Activated CD4-positive, alpha-beta T cell treated with anti-CD3 and anti-CD28 coated beads, Interleukin-2, amount 10 ng/mL, durations not matched to agents 7 days and 5 days (primary cell): ENCODE results near the gene SMIM21. TPM values are rescaled to one million over a fixed set of nuclear protein-coding genes. Genes with fewer than 3 reads are reported as not detected.

Experiments
- CTCF ChIA-PET: fragments of 350-600 bp; sonication (Branson Sonifier 250); formaldehyde crosslinking; loops from one replicate; lab custom pipeline; 2021; ENCODE audit warnings: antibody characterized with exemption; lab: Charles Lee
- POLR2A ChIA-PET: fragments of 350-600 bp; sonication (Branson Sonifier 250); formaldehyde crosslinking; loops from one replicate; lab custom pipeline; 2021; ENCODE audit warnings: antibody characterized with exemption; lab: Charles Lee
- DNase-seq: peaks from one replicate; pipeline ENCODE4 v3.0.0-alpha.2; 2020
- H3K27ac Mint-ChIP-seq: one replicate; pipeline ENCODE4 v1.8.0; 2021; ENCODE audit warnings: mild to moderate bottlenecking, moderate library complexity, mixed read lengths
- H3K27me3 Mint-ChIP-seq: one replicate; pipeline ENCODE4 v1.8.0; 2021; ENCODE audit warnings: mixed read lengths
- H3K36me3 Mint-ChIP-seq: one replicate; pipeline ENCODE4 v1.8.0; 2021; ENCODE audit warnings: low read depth, mixed read lengths
- H3K4me1 Mint-ChIP-seq: one replicate; pipeline ENCODE4 v1.8.0; 2021; ENCODE audit warnings: mixed read lengths
- H3K4me3 Mint-ChIP-seq: one replicate; pipeline ENCODE4 v1.8.0; 2021; ENCODE audit warnings: mild to moderate bottlenecking, moderate library complexity, mixed read lengths
- H3K9me3 Mint-ChIP-seq: one replicate; pipeline ENCODE4 v1.8.0; 2021; ENCODE audit warnings: mixed read lengths
- total RNA-seq, 2 experiments: library from RNA; stranded (reverse); gene quantifications; one replicate each; pipeline ENCODE4 v1.2.3, GENCODE V29; 2021

The SMIM21 gene
- total RNA-seq, 2 experiments from 2014 or later = not detected

DNA sequence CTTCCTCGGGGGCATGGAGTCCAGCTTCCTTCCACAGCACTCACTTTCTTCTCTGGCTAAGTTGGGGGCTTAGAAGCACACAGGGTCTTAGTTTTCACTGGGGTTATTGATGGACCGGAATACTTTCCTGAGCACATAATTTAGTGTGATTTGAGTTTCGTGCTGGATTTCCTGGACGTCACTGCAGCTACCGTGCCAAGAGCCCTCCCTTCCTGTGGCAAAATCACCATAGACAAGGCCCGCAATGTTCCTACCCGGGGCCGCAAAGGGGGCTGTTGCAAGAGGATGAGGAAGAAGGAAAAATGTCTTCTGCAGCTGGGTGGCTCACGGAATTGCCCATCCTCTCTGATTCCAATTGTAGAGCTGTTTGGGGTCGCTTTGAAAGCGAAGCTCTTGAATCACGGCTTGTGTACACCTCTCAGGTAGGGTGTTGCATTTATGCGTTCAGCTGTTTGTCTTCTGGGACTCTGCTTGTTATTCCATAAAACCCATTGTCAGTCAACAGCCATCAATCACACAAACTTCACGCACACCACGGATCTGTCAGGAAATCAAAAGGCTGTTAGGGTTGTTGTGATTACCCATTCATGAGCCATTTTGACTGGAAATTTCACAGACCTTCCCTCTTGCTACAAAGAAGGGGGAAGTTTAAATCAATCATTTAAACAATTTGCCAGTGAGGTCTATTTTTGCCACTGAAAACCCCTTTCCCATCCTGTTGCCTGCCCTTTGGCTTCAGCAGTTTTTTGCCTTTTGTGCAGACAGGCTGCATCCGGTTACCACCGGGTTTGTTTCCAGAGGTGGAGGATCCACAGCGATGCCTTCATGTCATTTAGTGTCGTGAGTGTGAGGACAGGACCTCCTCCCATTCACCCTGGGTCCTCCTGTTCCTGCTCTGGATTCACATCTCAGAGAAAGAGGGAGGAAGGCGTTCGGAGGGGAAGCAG, 36.0 kb downstream of the SMIM21 start:
- Mint-ChIP-seq H3K4me3 (no peak overlapping the region), H3K27me3 (peaks cover 14% of the 10 kb centered on the region), H3K4me1 (no peaks in the 10 kb centered on the region), H3K36me3 (no peaks in the 10 kb centered on the region), H3K27ac (no peak overlapping the region), H3K9me3 (no peaks in the 10 kb centered on the region)
- POLR2A ChIA-PET = no interaction called here
- no peak for DNase-seq
- CTCF ChIA-PET = no interaction called here

DNA sequence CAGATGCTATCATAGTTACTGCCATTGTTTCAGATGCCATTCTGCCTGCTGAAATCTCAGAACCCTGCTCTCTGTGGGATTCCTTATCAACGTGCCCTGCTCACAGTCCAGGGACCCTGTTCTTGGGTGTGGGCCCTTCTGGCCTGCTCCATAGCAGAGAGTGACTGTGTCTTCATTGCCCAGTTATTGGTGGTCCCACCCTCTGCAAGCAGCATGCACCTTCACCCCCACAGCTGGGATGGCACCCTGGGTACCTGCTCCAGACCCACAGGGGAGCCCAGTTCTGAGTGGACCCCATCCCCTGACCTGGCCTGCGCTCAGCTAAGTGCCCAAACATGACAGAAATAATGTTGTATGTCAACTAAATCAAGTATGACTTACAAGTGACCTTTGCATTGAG, 36.6 kb downstream of the SMIM21 start:
- H3K36me3 Mint-ChIP-seq = no peaks in the 10 kb centered on the region
- no peak for DNase-seq
- ChIA-PET CTCF (no interaction called here), POLR2A (no interaction called here)
- H3K27ac Mint-ChIP-seq = no peak overlapping the region
- no peaks in the 10 kb centered on the region for H3K4me1 Mint-ChIP-seq
- H3K27me3 Mint-ChIP-seq = peaks cover 13% of the 10 kb centered on the region
- H3K9me3 Mint-ChIP-seq = no peaks in the 10 kb centered on the region
- H3K4me3 Mint-ChIP-seq = no peak overlapping the region

GRCh38 chr18:75384144-75384543, 43.4 kb downstream of the SMIM21 start:
- no peak for DNase-seq
- no peaks in the 10 kb centered on the region for H3K9me3 Mint-ChIP-seq
- H3K4me1 Mint-ChIP-seq = no peaks in the 10 kb centered on the region
- H3K4me3 Mint-ChIP-seq = no peak overlapping the region
- peaks cover 17% of the 10 kb centered on the region for H3K27me3 Mint-ChIP-seq
- H3K27ac Mint-ChIP-seq = no peak overlapping the region
- ChIA-PET CTCF (no interaction called here), POLR2A (no interaction called here)
- H3K36me3 Mint-ChIP-seq = no peaks in the 10 kb centered on the region

DNA sequence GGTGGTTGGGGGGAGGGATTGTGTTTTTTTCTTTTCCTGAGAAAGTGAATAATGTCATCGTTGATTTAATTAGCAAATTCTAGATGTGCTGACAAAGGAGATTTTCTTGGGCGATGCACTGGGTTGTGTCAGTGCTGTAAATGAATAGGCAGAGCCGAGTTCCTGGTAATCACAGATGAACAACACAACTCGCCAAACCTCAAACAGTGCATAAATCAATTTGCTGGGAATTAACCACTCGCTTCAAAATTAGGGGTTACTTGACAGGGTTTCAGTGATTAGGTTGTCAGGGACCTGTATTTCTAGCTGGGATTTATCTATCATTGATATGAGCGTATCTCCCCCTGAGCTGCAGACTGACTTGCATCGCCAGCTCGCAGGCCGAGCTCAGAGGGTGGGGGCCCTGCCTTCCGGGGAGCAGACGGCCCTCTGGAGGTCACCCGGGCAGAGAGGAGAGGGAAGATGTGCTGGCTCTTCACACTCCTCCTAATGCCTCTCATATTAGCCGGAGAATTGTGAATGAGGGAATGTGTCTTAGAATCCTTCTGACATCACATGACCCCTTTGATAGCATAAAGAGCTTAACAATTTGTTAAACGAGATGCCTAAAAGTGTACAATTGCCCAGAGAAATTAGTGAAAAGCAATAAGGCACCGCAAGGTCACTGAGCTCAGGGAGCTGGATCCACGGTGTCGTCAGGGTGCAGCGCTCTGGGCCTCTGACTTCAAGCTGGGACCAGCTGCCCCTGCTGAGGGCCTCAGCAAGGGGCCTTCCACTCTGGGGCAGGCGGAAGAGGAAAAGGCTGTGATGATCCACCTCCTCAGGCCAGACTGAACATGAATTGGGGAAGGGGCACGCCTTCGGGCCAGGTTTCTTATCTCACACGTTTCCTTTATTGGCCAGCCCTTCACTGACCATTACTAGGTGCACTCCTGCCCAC, 48.9 kb downstream of the SMIM21 start:
- H3K4me1 Mint-ChIP-seq = no peaks in the 10 kb centered on the region
- no peak overlapping the region for H3K4me3 Mint-ChIP-seq
- no peaks in the 10 kb centered on the region for H3K36me3 Mint-ChIP-seq
- no peak overlapping the region for H3K27ac Mint-ChIP-seq
- peaks cover 13% of the 10 kb centered on the region for H3K27me3 Mint-ChIP-seq
- ChIA-PET CTCF (no interaction called here), POLR2A (no interaction called here)
- DNase-seq = no peak
- H3K9me3 Mint-ChIP-seq = no peaks in the 10 kb centered on the region

DNA sequence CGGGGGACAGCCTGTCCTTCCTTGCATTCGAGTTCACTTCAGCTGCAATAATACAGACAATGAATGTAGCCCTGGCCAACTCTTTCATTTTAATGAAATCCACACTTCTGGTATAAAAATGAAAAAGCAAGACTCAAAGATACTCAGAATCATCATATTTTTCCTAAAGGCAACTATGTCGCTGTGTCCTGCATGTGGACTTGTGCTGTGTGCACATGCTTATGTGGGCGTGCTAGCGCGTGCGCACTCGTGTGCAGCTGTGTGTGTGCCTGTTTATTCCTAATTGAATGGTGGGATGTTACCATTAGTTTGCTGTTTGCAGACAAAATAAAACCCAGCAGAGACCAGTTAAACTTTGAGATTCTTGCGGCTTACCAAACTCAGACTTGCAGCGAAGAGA, 49.6 kb downstream of the SMIM21 start:
- Mint-ChIP-seq H3K4me1 (no peaks in the 10 kb centered on the region), H3K36me3 (no peaks in the 10 kb centered on the region)
- CTCF ChIA-PET = no interaction called here

DNA sequence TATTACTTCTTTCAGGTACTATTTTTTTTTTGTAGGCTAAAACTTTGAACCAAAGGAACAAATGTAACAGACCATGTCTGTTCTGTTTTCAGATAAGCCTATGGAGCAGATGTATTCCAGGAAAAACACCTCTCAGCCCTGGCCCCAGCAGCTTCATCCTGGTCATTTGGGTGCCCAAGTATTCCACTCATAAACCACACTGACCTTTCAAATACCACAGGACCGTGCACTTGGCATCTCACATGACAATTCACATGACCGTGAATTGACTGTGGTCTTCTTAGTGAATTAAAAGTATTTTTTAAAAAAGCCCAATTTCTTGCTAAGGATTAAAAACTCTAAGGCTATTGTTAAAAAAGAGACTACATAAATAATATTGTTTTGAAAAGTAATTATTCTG, 50.2 kb downstream of the SMIM21 start:
- DNase-seq = no peak
- Mint-ChIP-seq H3K4me1 (no peaks in the 10 kb centered on the region), H3K4me3 (no peak overlapping the region), H3K9me3 (no peaks in the 10 kb centered on the region), H3K36me3 (no peaks in the 10 kb centered on the region), H3K27ac (no peak overlapping the region), H3K27me3 (peaks cover 4% of the 10 kb centered on the region)
- ChIA-PET POLR2A (no interaction called here), CTCF (no interaction called here)

More for the DNA sequence above, 49.6 kb downstream of the SMIM21 start:
- no peak overlapping the region for H3K27ac Mint-ChIP-seq
- H3K27me3 Mint-ChIP-seq = peaks cover 7% of the 10 kb centered on the region
- H3K9me3 Mint-ChIP-seq = no peaks in the 10 kb centered on the region
- no peak for DNase-seq
- POLR2A ChIA-PET = no interaction called here
- H3K4me3 Mint-ChIP-seq = no peak overlapping the region

DNA sequence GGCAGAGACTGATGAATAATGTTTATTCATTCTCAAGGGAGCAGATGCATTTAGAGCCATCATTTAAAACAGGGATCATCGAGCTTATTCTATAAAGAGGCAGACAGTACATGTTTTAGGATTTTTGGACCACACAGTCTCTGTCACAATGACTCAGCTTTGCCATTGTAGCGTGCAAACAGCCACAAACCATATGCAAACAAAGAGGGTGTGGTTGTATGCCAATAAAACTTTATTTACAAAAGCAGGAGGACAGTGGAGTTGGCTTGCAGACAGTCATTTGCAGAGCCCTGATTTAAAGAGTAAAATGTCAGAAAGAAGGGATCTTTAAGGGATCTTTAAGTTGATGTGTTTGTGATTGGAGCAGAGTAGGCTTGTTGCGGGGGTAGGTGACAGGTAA, 51.5 kb downstream of the SMIM21 start:
- no peak for DNase-seq
- Mint-ChIP-seq H3K27ac (no peak overlapping the region), H3K4me1 (no peaks in the 10 kb centered on the region), H3K36me3 (no peaks in the 10 kb centered on the region), H3K27me3 (peaks cover under 1% of the 10 kb centered on the region), H3K9me3 (no peaks in the 10 kb centered on the region), H3K4me3 (no peak overlapping the region)
- ChIA-PET POLR2A (no interaction called here), CTCF (no interaction called here)

DNA sequence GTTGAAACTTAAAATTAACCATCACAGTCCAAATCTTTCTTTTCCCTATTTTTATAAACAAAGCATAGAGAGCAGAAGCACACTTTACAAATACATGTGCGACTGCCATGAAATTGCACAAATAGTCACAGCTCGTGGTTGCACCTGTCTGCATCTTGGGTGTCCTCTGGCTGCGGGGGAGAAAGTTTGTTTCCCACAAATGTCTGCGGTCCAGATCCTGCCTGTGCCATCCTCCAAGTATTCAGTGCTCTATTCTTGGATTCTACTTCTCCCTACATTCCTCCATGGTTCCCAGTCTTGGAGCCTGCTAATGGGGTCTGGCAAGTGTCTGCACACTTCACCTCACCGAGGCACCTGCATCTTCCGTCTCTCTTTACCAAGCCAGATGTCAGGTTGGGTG, 52.2 kb downstream of the SMIM21 start:
- Mint-ChIP-seq H3K4me3 (no peak overlapping the region), H3K9me3 (no peaks in the 10 kb centered on the region), H3K4me1 (no peaks in the 10 kb centered on the region), H3K27ac (no peak overlapping the region), H3K27me3 (no peaks in the 10 kb centered on the region), H3K36me3 (no peaks in the 10 kb centered on the region)
- no peak for DNase-seq
- ChIA-PET POLR2A (no interaction called here), CTCF (no interaction called here)

- no peaks in the 10 kb centered on the region for H3K9me3 Mint-ChIP-seq
- CTCF ChIA-PET = no interaction called here
- H3K4me1 Mint-ChIP-seq = no peaks in the 10 kb centered on the region
- POLR2A ChIA-PET = no interaction called here
- DNase-seq = no peak
- H3K27ac Mint-ChIP-seq = no peak overlapping the region
- H3K27me3 Mint-ChIP-seq = no peaks in the 10 kb centered on the region
- no peak overlapping the region for H3K4me3 Mint-ChIP-seq
- no peaks in the 10 kb centered on the region for H3K36me3 Mint-ChIP-seq
Observed at GRCh38 chr18:75374466-75374865, 53.0 kb downstream of the SMIM21 start.

DNA sequence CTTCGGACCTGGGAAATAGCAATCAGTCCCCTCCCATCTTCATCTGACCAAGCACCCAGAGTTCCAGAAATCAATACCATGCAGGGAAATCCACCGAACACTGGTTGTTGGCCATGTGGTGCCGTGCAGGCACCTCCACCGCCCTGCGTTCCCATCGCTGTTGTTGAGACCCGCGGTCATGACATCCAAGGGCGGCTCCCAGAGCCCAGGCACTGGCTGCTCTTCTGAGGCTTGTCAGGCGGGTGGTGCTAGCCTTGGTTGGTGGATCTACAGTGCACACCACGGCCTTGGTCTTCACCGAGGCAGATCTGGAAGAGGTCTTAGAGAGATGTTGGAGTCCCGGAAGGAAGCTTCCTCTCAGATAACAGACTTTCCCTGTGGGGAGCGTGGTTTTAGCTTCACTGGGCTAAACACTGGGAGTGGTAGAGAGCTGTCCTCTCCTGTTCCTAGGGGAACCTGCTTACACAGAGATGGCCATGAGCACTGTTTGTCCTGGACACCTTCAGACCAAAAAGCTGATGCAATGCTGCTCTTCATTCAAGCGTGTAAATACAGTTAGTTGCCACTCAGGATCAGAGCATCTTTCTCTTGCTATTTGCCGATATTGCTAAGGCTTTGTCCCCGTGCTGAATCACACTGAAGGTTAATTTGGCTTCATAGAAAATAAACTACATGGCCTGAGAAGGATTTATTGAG, 58.3 kb downstream of the SMIM21 start:
- CTCF ChIA-PET = interaction anchor here (1.3 kb wide), 1 partner anchor 11 kb away, joined by 3 read pairs; no protein-coding TSS in a partner anchor
- DNase-seq = no peak
- Mint-ChIP-seq H3K9me3 (no peaks in the 10 kb centered on the region), H3K4me3 (no peak overlapping the region), H3K27ac (no peak overlapping the region), H3K36me3 (no peaks in the 10 kb centered on the region), H3K27me3 (no peaks in the 10 kb centered on the region), H3K4me1 (no peaks in the 10 kb centered on the region)
- POLR2A ChIA-PET = no interaction called here

- Mint-ChIP-seq H3K4me3 (no peak overlapping the region), H3K36me3 (no peaks in the 10 kb centered on the region), H3K4me1 (no peaks in the 10 kb centered on the region), H3K27ac (no peak overlapping the region), H3K9me3 (no peaks in the 10 kb centered on the region), H3K27me3 (no peaks in the 10 kb centered on the region)
- ChIA-PET POLR2A (no interaction called here), CTCF (no interaction called here)
- no peak for DNase-seq
Observed at GRCh38 chr18:75365837-75366236, 61.7 kb downstream of the SMIM21 start.

GRCh38 chr18:75365254-75365629, 62.3 kb downstream of the SMIM21 start:
- DNase-seq = no peak
- Mint-ChIP-seq H3K27ac (no peak overlapping the region), H3K36me3 (no peaks in the 10 kb centered on the region), H3K4me1 (no peaks in the 10 kb centered on the region), H3K4me3 (no peak overlapping the region), H3K27me3 (no peaks in the 10 kb centered on the region), H3K9me3 (no peaks in the 10 kb centered on the region)
- ChIA-PET POLR2A (no interaction called here), CTCF (no interaction called here)
